Testis (tissue), 2 donors: ENCODE results near the gene SEC14L1.

Source experiments
- CTCF ChIP-seq, 3 experiments: fragments of 450-650 bp in 2 of 3; fragments of 200-600 bp in 1 of 3; sonication (generic) in 1 of 3; IDR thresholded peaks; one replicate each; pipeline ENCODE4 v1.5.1; 2016 to 2019; ENCODE audit warnings: antibody characterized with exemption in 3 of 3, mild to moderate bottlenecking in 2 of 3, moderate library complexity in 1 of 3
- POLR2A ChIP-seq: fragments of 450-650 bp; IDR thresholded peaks from one replicate; pipeline ENCODE4 v1.6.1; 2017; ENCODE audit warnings: antibody characterized with exemption, mild to moderate bottlenecking, moderate library complexity

GRCh38 chr17:77092025-77092424, 48.7 kb upstream of the SEC14L1 start:
- TF ChIP-seq CTCF (IDR thresholded peaks at IDR 0.05), result no peak
- no peak for TF ChIP-seq POLR2A
